Measurements from ENCODE around the gene GSDME. TPM values are rescaled to one million over a fixed set of nuclear protein-coding genes. Genes with fewer than 3 reads are reported as not detected.

Gene GSDME
- total and polyA plus RNA-seq, 10 of the 15 experiments (the other 5 are each of a cell fraction or from before 2014, with no cell fraction given): 23.7 to 245 (median 128) TPM

GRCh38 chr7:24769851-24770250 is 12.6 kb upstream of the GSDME start (continued):
- TF ChIP-seq BHLHE40 (IDR thresholded peaks at IDR 0.05; ENCODE audit: borderline replicate concordance in 1 of 2, low read depth in 2 of 2, low read length in 1 of 2) (no peak), SKIL (IDR thresholded peaks at IDR 0.05; ENCODE audit: low read depth, poor library complexity, severe bottlenecking) (no peak), POLR2AphosphoS5 (IDR thresholded peaks at IDR 0.05; ENCODE audit: low read length) (no peak)

- BruUV-seq (replicated peaks): no TSS peak
These were observed 12.0 kb upstream of the GSDME start for GRCh38 chr7:24769014-24769830.

More at GRCh38 chr7:24769014-24769830, 12.0 kb upstream of the GSDME start:
- 60% methylated on average over 9 of the region's 9 CpGs for WGBS (ENCODE audit: insufficient coverage, insufficient replicate concordance, low lambda C conversion rate, missing lambda C conversion rate)
- peak overlapping the region; percentile 56; the same call in 1 of the 2 replicates for H3K4me2 ChIP-seq (ENCODE audit: control insufficient read depth, insufficient read depth)
- RAD21 ChIA-PET (ENCODE audit: unreplicated experiment): interaction anchor here (0.8 to 0.9 kb wide), 2 partner anchors 8 to 9 kb away, joined by 3 to 4 read pairs; no protein-coding TSS in a partner anchor
- FAIRE-seq (peak; percentile 87), DNase-seq (ENCODE audit: low read depth, low spot score) (no peak), ATAC-seq (peak; percentile 83)
- H2AFZ ChIP-seq (ENCODE audit: control insufficient read depth, low read depth, low read length): peak overlapping the region; percentile 41
- no peaks in the 10 kb centered on the region for H3K79me2 ChIP-seq (ENCODE audit: control insufficient read depth, insufficient read depth, low read length)
- H3K4me1 ChIP-seq (ENCODE audit: control insufficient read depth, insufficient read depth, low read length): peaks cover 17% of the 10 kb centered on the region
- POLR2A ChIA-PET: no interaction called here
- intact Hi-C loops (cut with micrococcal nuclease; ENCODE audit: unreplicated experiment) (no loop called here), in situ Hi-C loops (cut with MboI) (no loop called here)
- CTCF ChIA-PET: interaction anchor here (1.8 kb wide), 1 partner anchor 43 kb away, joined by 5 read pairs; no protein-coding TSS in a partner anchor
- H3K9me3 ChIP-seq (replicated peaks; ENCODE audit: control insufficient read depth, insufficient read depth, low read length): no peaks in the 10 kb centered on the region; the same call in 1 of the 3 replicates
- TF ChIP-seq PAX5 (IDR thresholded peaks at IDR 0.05; ENCODE audit: borderline replicate concordance, low read depth, low read length): peak; percentile 84
- TF ChIP-seq FOXK2 (IDR thresholded peaks at IDR 0.05): no peak
- TF ChIP-seq SREBF1 (IDR thresholded peaks at IDR 0.05; ENCODE audit: low read length): no peak
- TF ChIP-seq SPI1 (IDR thresholded peaks at IDR 0.05; ENCODE audit: borderline replicate concordance, insufficient read depth, low read depth, low read length): peak; percentile 90
- peak; percentile 72 for TF ChIP-seq YY1 (IDR thresholded peaks at IDR 0.05; ENCODE audit: low read depth, low read length)
- TF ChIP-seq RUNX3 (IDR thresholded peaks at IDR 0.05; ENCODE audit: low read length): peak; percentile 92
- TF ChIP-seq ATF2 (IDR thresholded peaks at IDR 0.05; ENCODE audit: low read length): 0 out of 2 replicates have a peak, but pooled peaks have one; percentile 39
- TF ChIP-seq CREM (IDR thresholded peaks at IDR 0.05; ENCODE audit: low read depth): peak; percentile 20; the same call in 1 of the 2 replicates
- peak; percentile 18; the same call in 1 of the 2 replicates for TF ChIP-seq NFIC (IDR thresholded peaks at IDR 0.05; ENCODE audit: low read depth, low read length)
- H4K20me1 ChIP-seq (ENCODE audit: control insufficient read depth, insufficient read depth): no peaks in the 10 kb centered on the region
- H3K9ac ChIP-seq (ENCODE audit: control insufficient read depth, insufficient read depth, low read length): no peak overlapping the region
- H3K4me3 ChIP-seq: no peak overlapping the region; the same call in 1 of the 2 replicates
- H3K27ac ChIP-seq (ENCODE audit: control insufficient read depth, insufficient read depth): no peak overlapping the region
- SMC1A ChIA-PET (ENCODE audit: uncharacterized antibody, unreplicated experiment): interaction anchor here (0.7 to 2.3 kb wide), 5 partner anchors 8 to 323 kb away, joined by 3 to 5 read pairs (median 4); no protein-coding TSS in a partner anchor
- no peaks in the 10 kb centered on the region for H3K36me3 ChIP-seq (ENCODE audit: control insufficient read depth in 2 of 2, insufficient read depth in 2 of 2, low read length in 1 of 2)
- H3K27me3 ChIP-seq (replicated peaks in 1 of 2; ENCODE audit: control insufficient read depth in 2 of 2, insufficient read depth in 2 of 2, low read length in 1 of 2): no peaks in the 10 kb centered on the region
